ENCODE results near the gene TRIM47. TPM values are rescaled to one million over a fixed set of nuclear protein-coding genes. Genes with fewer than 3 reads are reported as not detected.
A peak's percentile ranks its signal among the peaks of the same experiment; 100 is the strongest.

TRIM47 gene
- total and polyA plus RNA-seq, 2 of the 13 experiments (the other 11 are each of a cell fraction or from before 2014, with no cell fraction given): 33.5 to 82.0 TPM

DNA sequence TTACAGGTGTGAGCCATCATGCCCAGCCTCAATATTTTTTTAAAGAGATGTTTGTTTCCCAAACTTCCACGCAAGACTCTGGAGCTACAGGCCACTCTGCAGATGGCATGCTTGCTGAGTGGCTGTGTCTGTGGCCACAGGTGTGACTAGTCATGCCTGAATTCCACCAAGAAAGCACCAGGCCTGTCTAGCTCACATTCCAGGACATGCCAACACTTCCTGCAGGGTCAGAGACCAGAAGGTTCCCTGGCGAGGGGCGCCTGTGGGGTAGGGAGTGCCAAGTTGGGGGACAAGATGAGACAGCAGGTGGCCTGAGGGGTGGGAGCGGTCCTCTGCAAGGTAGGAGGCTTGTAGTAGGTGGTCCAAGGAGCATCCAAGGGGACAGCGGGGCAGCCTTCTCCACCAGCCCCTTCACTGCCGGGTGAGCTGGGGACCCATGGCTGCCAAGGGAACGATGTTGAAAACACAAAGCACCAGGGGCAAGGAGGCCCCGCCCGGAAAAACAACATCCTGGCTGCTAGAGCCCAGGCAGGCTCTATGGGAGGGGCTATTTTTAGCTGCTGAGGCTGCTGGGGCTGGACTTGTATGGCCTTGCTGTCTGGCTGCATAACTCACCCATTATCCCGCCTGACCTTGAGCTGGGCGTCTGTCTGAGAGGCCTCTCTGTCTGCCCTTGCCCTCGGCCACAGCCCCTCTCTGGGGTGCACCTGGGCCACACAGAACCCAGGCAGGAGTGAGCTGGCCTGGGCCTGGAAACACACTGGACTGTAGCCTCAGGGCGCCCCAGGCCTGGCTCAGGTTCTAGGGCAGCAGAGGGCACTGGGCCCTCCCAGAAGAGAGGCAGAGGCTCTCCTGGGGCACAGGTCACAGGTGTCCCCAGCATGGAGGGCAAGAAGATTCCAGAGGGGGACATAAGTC lies 5.7 kb downstream of the TRIM47 start:
- Histone ChIP-seq H4K20me1 (ENCODE audit: insufficient read depth, low read length) (no peaks in the 10 kb centered on the region; the same call in 1 of the 2 replicates), H3K27ac (ENCODE audit: extremely low read length, insufficient read depth, low read length) (peak overlapping the region; percentile 97), H3K4me1 (ENCODE audit: insufficient read depth, low read length) (peaks cover 88% of the 10 kb centered on the region), H3K4me3 (replicated peaks in 1 of 3; ENCODE audit: insufficient read depth in 1 of 3, low read depth in 2 of 3, low read length in 3 of 3) (peak overlapping the region; percentile 13 to 62 (median 36); a peak in 5 of 6 replicates), H2AFZ (ENCODE audit: low read length) (no peak overlapping the region), H3K4me2 (ENCODE audit: low read depth, low read length) (peak overlapping the region; percentile 88), H3K9ac (ENCODE audit: insufficient read depth, low read depth, low read length) (peak overlapping the region; percentile 80), H3K9me3 (ENCODE audit: low read length) (no peaks in the 10 kb centered on the region), H3K27me3 (ENCODE audit: control insufficient read depth in 1 of 2, insufficient read depth in 2 of 2, low read length in 2 of 2) (no peaks in the 10 kb centered on the region), H3K79me2 (ENCODE audit: insufficient read depth, low read length) (peaks cover 28% of the 10 kb centered on the region), H3K36me3 (replicated peaks in 1 of 2; ENCODE audit: control insufficient read depth in 1 of 2, insufficient read depth in 2 of 2, low read length in 2 of 2) (peaks cover 3 to 18% of the 10 kb centered on the region in 2 experiments; a peak in 4 of 5 replicates)
- DNase-seq (ENCODE audit: low spot score): peak; percentile 99
- FAIRE-seq: peak; percentile 96
- intact Hi-C loops (cut with micrococcal nuclease; ENCODE audit: unreplicated experiment): no loop called here
- ChIA-PET POLR2A (interaction anchor here (0.7 to 13.8 kb wide), 21 partner anchors 8 to 379 kb away, joined by 3 to 454 read pairs (median 8); partner anchors contain the start of genes ACOX1, GALK1, MRPL38 and TEN1), CTCF (ENCODE audit: low intra/inter-chr PET ratio, low total read pairs) (no interaction called here)
- in situ Hi-C loops (cut with HindIII; ENCODE audit: extremely low pct_ligation_motif_present, low pct_unique_long_range_greater_than_20kb): no loop called here
- WGBS (ENCODE audit: low lambda C conversion rate): 9% methylated on average over 5 of the region's 13 CpGs
- peak; percentile 64 for ATAC-seq
- no TSS peak for BruUV-seq (replicated peaks)
- TF ChIP-seq ZNF674 (CRISPR knock-in tag; IDR thresholded peaks at IDR 0.05; ENCODE audit: low read depth): no peak
- TF ChIP-seq, protein P1, sequence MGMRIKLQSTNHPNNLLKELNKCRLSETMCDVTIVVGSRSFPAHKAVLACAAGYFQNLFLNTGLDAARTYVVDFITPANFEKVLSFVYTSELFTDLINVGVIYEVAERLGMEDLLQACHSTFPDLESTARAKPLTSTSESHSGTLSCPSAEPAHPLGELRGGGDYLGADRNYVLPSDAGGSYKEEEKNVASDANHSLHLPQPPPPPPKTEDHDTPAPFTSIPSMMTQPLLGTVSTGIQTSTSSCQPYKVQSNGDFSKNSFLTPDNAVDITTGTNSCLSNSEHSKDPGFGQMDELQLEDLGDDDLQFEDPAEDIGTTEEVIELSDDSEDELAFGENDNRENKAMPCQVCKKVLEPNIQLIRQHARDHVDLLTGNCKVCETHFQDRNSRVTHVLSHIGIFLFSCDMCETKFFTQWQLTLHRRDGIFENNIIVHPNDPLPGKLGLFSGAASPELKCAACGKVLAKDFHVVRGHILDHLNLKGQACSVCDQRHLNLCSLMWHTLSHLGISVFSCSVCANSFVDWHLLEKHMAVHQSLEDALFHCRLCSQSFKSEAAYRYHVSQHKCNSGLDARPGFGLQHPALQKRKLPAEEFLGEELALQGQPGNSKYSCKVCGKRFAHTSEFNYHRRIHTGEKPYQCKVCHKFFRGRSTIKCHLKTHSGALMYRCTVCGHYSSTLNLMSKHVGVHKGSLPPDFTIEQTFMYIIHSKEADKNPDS (CRISPR knock-in tag; IDR thresholded peaks at IDR 0.05): 0 out of 2 replicates have a peak, but pooled peaks have one; percentile 74
- TF ChIP-seq ZNF451 (CRISPR knock-in tag; IDR thresholded peaks at IDR 0.05): peak; percentile 66; the same call in 1 of the 2 replicates
- TF ChIP-seq, protein P2, sequence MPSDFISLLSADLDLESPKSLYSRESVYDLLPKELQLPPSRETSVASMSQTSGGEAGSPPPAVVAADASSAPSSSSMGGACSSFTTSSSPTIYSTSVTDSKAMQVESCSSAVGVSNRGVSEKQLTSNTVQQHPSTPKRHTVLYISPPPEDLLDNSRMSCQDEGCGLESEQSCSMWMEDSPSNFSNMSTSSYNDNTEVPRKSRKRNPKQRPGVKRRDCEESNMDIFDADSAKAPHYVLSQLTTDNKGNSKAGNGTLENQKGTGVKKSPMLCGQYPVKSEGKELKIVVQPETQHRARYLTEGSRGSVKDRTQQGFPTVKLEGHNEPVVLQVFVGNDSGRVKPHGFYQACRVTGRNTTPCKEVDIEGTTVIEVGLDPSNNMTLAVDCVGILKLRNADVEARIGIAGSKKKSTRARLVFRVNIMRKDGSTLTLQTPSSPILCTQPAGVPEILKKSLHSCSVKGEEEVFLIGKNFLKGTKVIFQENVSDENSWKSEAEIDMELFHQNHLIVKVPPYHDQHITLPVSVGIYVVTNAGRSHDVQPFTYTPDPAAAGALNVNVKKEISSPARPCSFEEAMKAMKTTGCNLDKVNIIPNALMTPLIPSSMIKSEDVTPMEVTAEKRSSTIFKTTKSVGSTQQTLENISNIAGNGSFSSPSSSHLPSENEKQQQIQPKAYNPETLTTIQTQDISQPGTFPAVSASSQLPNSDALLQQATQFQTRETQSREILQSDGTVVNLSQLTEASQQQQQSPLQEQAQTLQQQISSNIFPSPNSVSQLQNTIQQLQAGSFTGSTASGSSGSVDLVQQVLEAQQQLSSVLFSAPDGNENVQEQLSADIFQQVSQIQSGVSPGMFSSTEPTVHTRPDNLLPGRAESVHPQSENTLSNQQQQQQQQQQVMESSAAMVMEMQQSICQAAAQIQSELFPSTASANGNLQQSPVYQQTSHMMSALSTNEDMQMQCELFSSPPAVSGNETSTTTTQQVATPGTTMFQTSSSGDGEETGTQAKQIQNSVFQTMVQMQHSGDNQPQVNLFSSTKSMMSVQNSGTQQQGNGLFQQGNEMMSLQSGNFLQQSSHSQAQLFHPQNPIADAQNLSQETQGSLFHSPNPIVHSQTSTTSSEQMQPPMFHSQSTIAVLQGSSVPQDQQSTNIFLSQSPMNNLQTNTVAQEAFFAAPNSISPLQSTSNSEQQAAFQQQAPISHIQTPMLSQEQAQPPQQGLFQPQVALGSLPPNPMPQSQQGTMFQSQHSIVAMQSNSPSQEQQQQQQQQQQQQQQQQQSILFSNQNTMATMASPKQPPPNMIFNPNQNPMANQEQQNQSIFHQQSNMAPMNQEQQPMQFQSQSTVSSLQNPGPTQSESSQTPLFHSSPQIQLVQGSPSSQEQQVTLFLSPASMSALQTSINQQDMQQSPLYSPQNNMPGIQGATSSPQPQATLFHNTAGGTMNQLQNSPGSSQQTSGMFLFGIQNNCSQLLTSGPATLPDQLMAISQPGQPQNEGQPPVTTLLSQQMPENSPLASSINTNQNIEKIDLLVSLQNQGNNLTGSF (CRISPR knock-in tag; IDR thresholded peaks at IDR 0.05): peak; percentile 49; the same call in 1 of the 2 replicates
- no peak for TF ChIP-seq CEBPB (IDR thresholded peaks at IDR 0.05; ENCODE audit: borderline replicate concordance, low read depth, low read length)
- TF ChIP-seq KDM2A (CRISPR knock-in tag; IDR thresholded peaks at IDR 0.05; ENCODE audit: borderline replicate concordance, low read depth): peak; percentile 91
- TF ChIP-seq ZKSCAN8 (CRISPR knock-in tag; IDR thresholded peaks at IDR 0.05; ENCODE audit: borderline replicate concordance): peak; percentile 85; the same call in 1 of the 2 replicates
- TF ChIP-seq, protein P3, sequence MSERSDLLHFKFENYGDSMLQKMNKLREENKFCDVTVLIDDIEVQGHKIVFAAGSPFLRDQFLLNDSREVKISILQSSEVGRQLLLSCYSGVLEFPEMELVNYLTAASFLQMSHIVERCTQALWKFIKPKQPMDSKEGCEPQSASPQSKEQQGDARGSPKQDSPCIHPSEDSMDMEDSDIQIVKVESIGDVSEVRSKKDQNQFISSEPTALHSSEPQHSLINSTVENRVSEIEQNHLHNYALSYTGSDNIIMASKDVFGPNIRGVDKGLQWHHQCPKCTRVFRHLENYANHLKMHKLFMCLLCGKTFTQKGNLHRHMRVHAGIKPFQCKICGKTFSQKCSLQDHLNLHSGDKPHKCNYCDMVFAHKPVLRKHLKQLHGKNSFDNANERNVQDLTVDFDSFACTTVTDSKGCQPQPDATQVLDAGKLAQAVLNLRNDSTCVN (CRISPR knock-in tag; IDR thresholded peaks at IDR 0.05; ENCODE audit: borderline replicate concordance): no peak; the same call in none of the 2 replicates
- TF ChIP-seq, protein P4, sequence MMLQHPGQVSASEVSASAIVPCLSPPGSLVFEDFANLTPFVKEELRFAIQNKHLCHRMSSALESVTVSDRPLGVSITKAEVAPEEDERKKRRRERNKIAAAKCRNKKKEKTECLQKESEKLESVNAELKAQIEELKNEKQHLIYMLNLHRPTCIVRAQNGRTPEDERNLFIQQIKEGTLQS (CRISPR knock-in tag; IDR thresholded peaks at IDR 0.05): no peak; the same call in 1 of the 2 replicates
- TF ChIP-seq, protein P5, sequence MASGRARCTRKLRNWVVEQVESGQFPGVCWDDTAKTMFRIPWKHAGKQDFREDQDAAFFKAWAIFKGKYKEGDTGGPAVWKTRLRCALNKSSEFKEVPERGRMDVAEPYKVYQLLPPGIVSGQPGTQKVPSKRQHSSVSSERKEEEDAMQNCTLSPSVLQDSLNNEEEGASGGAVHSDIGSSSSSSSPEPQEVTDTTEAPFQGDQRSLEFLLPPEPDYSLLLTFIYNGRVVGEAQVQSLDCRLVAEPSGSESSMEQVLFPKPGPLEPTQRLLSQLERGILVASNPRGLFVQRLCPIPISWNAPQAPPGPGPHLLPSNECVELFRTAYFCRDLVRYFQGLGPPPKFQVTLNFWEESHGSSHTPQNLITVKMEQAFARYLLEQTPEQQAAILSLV (CRISPR knock-in tag; IDR thresholded peaks at IDR 0.05; ENCODE audit: borderline replicate concordance): 0 out of 2 replicates have a peak, but pooled peaks have one; percentile 72
- TF ChIP-seq NFE2L1 (CRISPR knock-in tag; IDR thresholded peaks at IDR 0.05; ENCODE audit: borderline replicate concordance): peak; percentile 45; the same call in 1 of the 2 replicates

Measured in HepG2 (cell line).